B cell (primary cell): Measurements from ENCODE around the gene C1QL3. TPM values are rescaled to one million over a fixed set of nuclear protein-coding genes. Genes with fewer than 3 reads are reported as not detected.

Source experiments
- ATAC-seq: fragments of 200-7000 bp; cut with Tn5 transposase; one replicate; pipeline ENCODE4 v1.10.0; 2021; ENCODE audit warnings: low read depth, mild to moderate bottlenecking, moderate number of reproducible peaks, moderate library complexity
- CTCF ChIA-PET: fragments of 350-600 bp; sonication (Branson Sonifier 250); formaldehyde crosslinking; loops from one replicate; lab custom pipeline; 2021; ENCODE audit warnings: antibody characterized with exemption, inconsistent platforms; lab: Charles Lee
- POLR2A ChIA-PET: fragments of 350-600 bp; sonication (Branson Sonifier 250); formaldehyde crosslinking; loops from one replicate; lab custom pipeline; 2021; ENCODE audit warnings: antibody characterized with exemption; lab: Charles Lee
- DNase-seq: peaks from one replicate; pipeline ENCODE4 v3.0.0; 2013
- H2AFZ ChIP-seq: 2 replicates; pipeline ENCODE4 v1.6.1; 2012; ENCODE audit warnings: mild to moderate bottlenecking, low read depth, low read length; ENCODE audit not compliant: insufficient read depth, poor library complexity, severe bottlenecking
- H3K27ac ChIP-seq, 2 donors: 1 replicate in 1 of 2; 2 replicates in 1 of 2; pipeline ENCODE4 v1.5.1; 2012 to 2013; ENCODE audit warnings: low read length in 2 of 2, mild to moderate bottlenecking in 2 of 2, moderate library complexity in 1 of 2
- H3K27me3 ChIP-seq, 4 experiments: fragments of 200-600 bp in 1 of 4; sonication (generic) in 1 of 4; replicated peaks in 1 of 4; 1 replicate in 2 of 4; 2 replicates in 2 of 4; pipeline versions ENCODE4 v1.6.1 to v1.7.0; 2013 to 2016; ENCODE audit warnings: low read length in 3 of 4, mild to moderate bottlenecking in 2 of 4, mixed read lengths in 1 of 4, moderate library complexity in 1 of 4; ENCODE audit not compliant: insufficient read depth in 4 of 4, control insufficient read depth in 3 of 4; ENCODE audit errors: control extremely low read depth in 1 of 4
- H3K36me3 ChIP-seq, 2 experiments: replicated peaks in 1 of 2; 1 replicate in 1 of 2; 2 replicates in 1 of 2; pipeline versions ENCODE4 v1.6.1 to v1.7.1; 2013; ENCODE audit warnings: low read length in 1 of 2; ENCODE audit not compliant: insufficient read depth in 2 of 2, control insufficient read depth in 1 of 2; ENCODE audit errors: control extremely low read depth in 1 of 2, extremely low read depth in 1 of 2
- H3K4me1 ChIP-seq, 2 donors: fragments of 200-600 bp in 1 of 2; sonication (generic) in 1 of 2; 1 replicate in 1 of 2; 2 replicates in 1 of 2; pipeline versions ENCODE4 v1.5.1 to v1.6.1; 2013 to 2017; ENCODE audit warnings: low read length in 2 of 2; ENCODE audit not compliant: control insufficient read depth in 2 of 2, insufficient read depth in 2 of 2
- H3K4me2 ChIP-seq: replicated peaks from 2 replicates; pipeline ENCODE3; 2012; ENCODE audit warnings: mild to moderate bottlenecking, low read depth, low read length; ENCODE audit not compliant: poor library complexity, severe bottlenecking
- H3K4me3 ChIP-seq, 5 experiments: fragments of 200-600 bp in 1 of 5; sonication (generic) in 1 of 5; 1 replicate in 3 of 5; 2 replicates in 2 of 5; pipeline versions ENCODE4 v1.5.1 to v1.7.0; 2011 to 2016; ENCODE audit warnings: low read length in 4 of 5, mild to moderate bottlenecking in 4 of 5, low read depth in 2 of 5, control low read depth in 1 of 5, moderate library complexity in 1 of 5; ENCODE audit not compliant: insufficient read depth in 1 of 5; ENCODE audit errors: control extremely low read depth in 1 of 5, extremely low read depth in 1 of 5
- H3K79me2 ChIP-seq: fragments of 200-600 bp; sonication (generic); one replicate; pipeline ENCODE4 v1.6.0; 2016; ENCODE audit warnings: low read length; ENCODE audit not compliant: control insufficient read depth, insufficient read depth
- H3K9ac ChIP-seq: fragments of 200-600 bp; sonication (generic); 2 replicates; pipeline ENCODE4 v1.6.1; 2017; ENCODE audit warnings: mild to moderate bottlenecking, low read length, moderate library complexity
- H3K9me3 ChIP-seq, 3 donors: one replicate each; pipeline versions ENCODE4 v1.6.1 to v1.7.1; 2013; ENCODE audit warnings: low read length in 2 of 3; ENCODE audit not compliant: control insufficient read depth in 2 of 3, insufficient read depth in 1 of 3; ENCODE audit errors: control extremely low read depth in 1 of 3
- H4K20me1 ChIP-seq: 2 replicates; pipeline ENCODE4 v1.6.0; 2012; ENCODE audit warnings: mild to moderate bottlenecking, low read length; ENCODE audit not compliant: insufficient read depth, control insufficient read depth, poor library complexity, severe bottlenecking
- H3K27ac Mint-ChIP-seq: one replicate; pipeline ENCODE4 v1.8.0; 2021; ENCODE audit warnings: mixed read lengths
- H3K27me3 Mint-ChIP-seq: one replicate; pipeline ENCODE4 v1.8.0; 2021; ENCODE audit warnings: mixed read lengths
- H3K4me1 Mint-ChIP-seq: one replicate; pipeline ENCODE4 v1.8.0; 2021; ENCODE audit warnings: mixed read lengths
- H3K4me3 Mint-ChIP-seq: one replicate; pipeline ENCODE4 v1.8.0; 2021; ENCODE audit warnings: mixed read lengths
- H3K9me3 Mint-ChIP-seq: one replicate; pipeline ENCODE4 v1.8.0; 2022; ENCODE audit warnings: mixed read lengths; ENCODE audit not compliant: insufficient read depth
- CTCF ChIP-seq: fragments of 200-600 bp; IDR thresholded peaks from one replicate; pipeline ENCODE4 v1.8.0; 2022; ENCODE audit warnings: antibody characterized with exemption, mild to moderate bottlenecking
- EZH2 ChIP-seq: IDR thresholded peaks from 2 replicates; pipeline ENCODE4 v1.6.1; 2012; ENCODE audit warnings: borderline replicate concordance, low read depth, mild to moderate bottlenecking, moderate library complexity, low read length; ENCODE audit not compliant: insufficient read depth, poor library complexity, severe bottlenecking
- WGBS: methylation state at CpG from one replicate; pipeline ENCODE4 v1.1.5; 2013; ENCODE audit warnings: missing lambda C conversion rate; ENCODE audit not compliant: insufficient coverage; 5-methylcytosine and 5-hydroxymethylcytosine counted together
- intact Hi-C: fragments of 100-400 bp; cut with micrococcal nuclease; formaldehyde crosslinking; loops from one replicate; pipeline ENCODE4 v1.10.0; 2022
- polyA plus RNA-seq: library from polyadenylated mRNA; depleted of rRNA; stranded (reverse); fragments of >200 nt; gene quantifications from 2 replicates; pipeline ENCODE4 v1.2.3, GENCODE V29; 2012
- total RNA-seq, 2 donors: library from RNA; stranded (reverse); fragments of 120-200 nt in 1 of 2; gene quantifications; 1 replicate in 1 of 2; 2 replicates in 1 of 2; pipeline versions ENCODE4 v1.2.3 to v1.2.4, GENCODE V29; 2013 to 2022

Gene C1QL3
- total and polyA plus RNA-seq, 2 donors (not counting 1 experiment from before 2014, with no cell fraction given), result not detected

GRCh38 chr10:16481052-16481728, 40.5 kb downstream of the C1QL3 start:
- 100% methylated on average over 1 of the region's 5 CpGs for WGBS
- no peak for DNase-seq
- Histone ChIP-seq H3K9ac (no peak overlapping the region), H3K4me2 (no peak overlapping the region), H3K27ac (no peak overlapping the region), H3K27me3 (no peaks in the 10 kb centered on the region), H3K79me2 (no peaks in the 10 kb centered on the region), H3K9me3 (no peaks in the 10 kb centered on the region), H3K4me1 (no peaks in the 10 kb centered on the region), H2AFZ (no peak overlapping the region), H3K36me3 (peaks cover 0 to under 1% of the 10 kb centered on the region in 2 experiments), H3K4me3 (no peak overlapping the region), H4K20me1 (no peaks in the 10 kb centered on the region)
- Mint-ChIP-seq H3K27me3 (no peaks in the 10 kb centered on the region), H3K27ac (no peak overlapping the region), H3K4me1 (no peaks in the 10 kb centered on the region), H3K4me3 (no peak overlapping the region), H3K9me3 (no peaks in the 10 kb centered on the region)
- CTCF ChIA-PET, result no interaction called here
- TF ChIP-seq CTCF, result no peak
- TF ChIP-seq EZH2, result no peak
- POLR2A ChIA-PET, result no interaction called here
- intact Hi-C loops, result no loop called here
- no peak for ATAC-seq

- no peak overlapping the region for H2AFZ ChIP-seq
- no peak overlapping the region for H3K4me3 ChIP-seq
- H3K4me2 ChIP-seq, result no peak overlapping the region
- no peaks in the 10 kb centered on the region for H4K20me1 ChIP-seq
- POLR2A ChIA-PET, result no interaction called here
- intact Hi-C loops, result no loop called here
- H3K9ac ChIP-seq, result no peak overlapping the region
- CTCF ChIA-PET, result no interaction called here
- H3K4me1 ChIP-seq, result no peaks in the 10 kb centered on the region
- Mint-ChIP-seq H3K27ac (no peak overlapping the region), H3K4me3 (no peak overlapping the region), H3K27me3 (no peaks in the 10 kb centered on the region), H3K9me3 (no peaks in the 10 kb centered on the region), H3K4me1 (no peaks in the 10 kb centered on the region)
- H3K79me2 ChIP-seq, result no peaks in the 10 kb centered on the region
- no peaks in the 10 kb centered on the region for H3K36me3 ChIP-seq
- no peaks in the 10 kb centered on the region for H3K9me3 ChIP-seq
- no peak overlapping the region for H3K27ac ChIP-seq
- DNase-seq, result no peak
- no peaks in the 10 kb centered on the region for H3K27me3 ChIP-seq
- 80% methylated on average over 1 of the region's 4 CpGs for WGBS
- no peak for TF ChIP-seq EZH2
- TF ChIP-seq CTCF, result no peak
- no peak for ATAC-seq
Measured at GRCh38 chr10:16478801-16479200, 42.9 kb downstream of the C1QL3 start.
